Posterior vena cava (tissue), 2 donors: ENCODE measurements around the gene TMCO5A. TPM values are rescaled to one million over a fixed set of nuclear protein-coding genes. Genes with fewer than 3 reads are reported as not detected.

Experiments
- DNase-seq: peaks from one replicate; pipeline ENCODE4 v3.0.0-alpha.2; 2020; ENCODE audit warnings: low spot score
- intact Hi-C, 2 donors: fragments of 100-400 bp; cut with DNase I; formaldehyde crosslinking; loops; one replicate each; pipeline versions ENCODE4 v1.14.1 to v1.14.2; 2022 to 2023
- long read RNA-seq, 2 donors: library from polyadenylated mRNA; unstranded; transcript quantifications; one replicate each; pipeline ENCODE4 v2.0.0, GENCODE V29; 2020 to 2021
- total RNA-seq, 2 donors: library from RNA; stranded (reverse); fragmentation: NEBNext Ultra II Directional; extraction: Animal tissue kit (Norgen Biotek cat#: 25700); gene quantifications; one replicate each; pipeline ENCODE4 v1.2.1, GENCODE V29; 2021
- donor health status: DM: yes; HTN: yes; CAD: no.
- donor health status: DM: yes; HTN: yes; CAD: no.

The TMCO5A gene
- not detected for total RNA-seq
- long read RNA-seq, donor 1, result 0 reads
- long read RNA-seq, donor 2, result 0 reads

GRCh38 chr15:37934340-37934739 is at the start of gene TMCO5A:
Gene TMCO5A, plus strand, starts transcription at chr15:37934640. Its CDS starts 1,684 bp downstream, at chr15:37936324.
- intact Hi-C loops, result no loop called here

GRCh38 chr15:37885651-37886050 is 48.8 kb upstream of the TMCO5A start:
- intact Hi-C loops, result no loop called here
- no peak for DNase-seq

More at GRCh38 chr15:37934340-37934739, at the start of gene TMCO5A:
- no peak for DNase-seq

- intact Hi-C loops, result no loop called here
- DNase-seq, result no peak
These were observed 46.1 kb upstream of the TMCO5A start for GRCh38 chr15:37888356-37888755.

GRCh38 chr15:37891766-37892368 is 42.6 kb upstream of the TMCO5A start:
- no peak for DNase-seq
- intact Hi-C loops, result no loop called here

- intact Hi-C loops, result no loop called here
These were observed 41.1 kb upstream of the TMCO5A start for GRCh38 chr15:37893309-37893708.

GRCh38 chr15:37898362-37898761 is 36.1 kb upstream of the TMCO5A start:
- intact Hi-C loops, result no loop called here
- DNase-seq, result no peak

More at GRCh38 chr15:37893309-37893708, 41.1 kb upstream of the TMCO5A start:
- no peak for DNase-seq

- intact Hi-C loops, result no loop called here
- DNase-seq, result no peak
These were observed 33.9 kb upstream of the TMCO5A start for GRCh38 chr15:37900326-37901221.

- no peak for DNase-seq
- intact Hi-C loops, result no loop called here
These were observed 32.3 kb upstream of the TMCO5A start for GRCh38 chr15:37902126-37902525.

GRCh38 chr15:37903919-37904625 is 30.4 kb upstream of the TMCO5A start:
- intact Hi-C loops, result no loop called here
- no peak for DNase-seq

GRCh38 chr15:37907136-37907535 is 27.3 kb upstream of the TMCO5A start:
- intact Hi-C loops, result no loop called here
- DNase-seq, result no peak

- DNase-seq, result no peak
- intact Hi-C loops, result no loop called here
These were observed 12.7 kb upstream of the TMCO5A start for GRCh38 chr15:37921527-37922385.

- intact Hi-C loops, result no loop called here
- DNase-seq, result no peak
These were observed 8.3 kb upstream of the TMCO5A start for GRCh38 chr15:37926136-37926535.

- DNase-seq, result no peak
- intact Hi-C loops, result no loop called here
These were observed 5.2 kb upstream of the TMCO5A start for GRCh38 chr15:37929238-37929637.

- intact Hi-C loops, result no loop called here
- no peak for DNase-seq
These were observed 3.1 kb upstream of the TMCO5A start for GRCh38 chr15:37931321-37931720.

- intact Hi-C loops, result no loop called here
- DNase-seq, result no peak
These were observed 2.6 kb upstream of the TMCO5A start for GRCh38 chr15:37931868-37932267.

GRCh38 chr15:37932549-37932948 is 1.9 kb upstream of the TMCO5A start:
- no peak for DNase-seq
- intact Hi-C loops, result no loop called here

- no peak for DNase-seq
- intact Hi-C loops, result no loop called here
These were observed 774 bp upstream of the TMCO5A start for GRCh38 chr15:37933666-37934065.

- intact Hi-C loops, result no loop called here
- DNase-seq, result no peak
These were observed 6.4 kb downstream of the TMCO5A start for GRCh38 chr15:37940876-37941275.

- no peak for DNase-seq
- intact Hi-C loops, result no loop called here
These were observed 7.3 kb downstream of the TMCO5A start for GRCh38 chr15:37941779-37942178.
